Neural cell (in vitro differentiated cells): ENCODE measurements around the gene MSI2. TPM values are rescaled to one million over a fixed set of nuclear protein-coding genes. Genes with fewer than 3 reads are reported as not detected.

Experiments
- H2AFZ ChIP-seq: fragments of 200-600, 300-800 bp; sonication (generic), shearing (Covaris generic); 2 replicates; pipeline ENCODE4 v1.6.0; 2014; ENCODE audit warnings: low read depth, mild to moderate bottlenecking, antibody characterized with exemption, low read length, moderate library complexity
- H3F3A ChIP-seq: fragments of 200-600 bp; shearing (Covaris generic); 2 replicates; pipeline ENCODE4 v1.6.1; 2016; ENCODE audit warnings: mild to moderate bottlenecking, moderate library complexity, mixed read lengths, antibody characterized with exemption, low read length; ENCODE audit not compliant: insufficient read depth, poor library complexity, severe bottlenecking
- H3K27ac ChIP-seq: fragments of 200-600, 300-800 bp; sonication (generic), shearing (Covaris generic); 2 replicates; pipeline ENCODE4 v1.5.1; 2014; ENCODE audit warnings: mild to moderate bottlenecking, low read length, moderate library complexity
- H3K27me3 ChIP-seq: fragments of 300-800, 200-600 bp; sonication (generic), shearing (Covaris generic); 2 replicates; pipeline ENCODE4 v1.6.0; 2014; ENCODE audit warnings: mild to moderate bottlenecking, low read depth, low read length, moderate library complexity; ENCODE audit not compliant: insufficient read depth
- H3K36me3 ChIP-seq: fragments of 300-800, 200-600 bp; sonication (generic), shearing (Covaris generic); 2 replicates; pipeline ENCODE4 v1.5.1; 2014; ENCODE audit warnings: mild to moderate bottlenecking, antibody characterized with exemption, low read length, moderate library complexity; ENCODE audit not compliant: insufficient read depth
- H3K4me2 ChIP-seq: fragments of 300-800, 200-600 bp; sonication (generic), shearing (Covaris generic); 2 replicates; pipeline ENCODE4 v1.6.0; 2014; ENCODE audit warnings: mild to moderate bottlenecking, low read length
- H3K4me3 ChIP-seq: fragments of 300-800, 200-600 bp; sonication (generic), shearing (Covaris generic); 2 replicates; pipeline ENCODE4 v1.5.1; 2014; ENCODE audit warnings: mild to moderate bottlenecking, low read length, moderate library complexity
- H3K79me2 ChIP-seq: fragments of 200-600 bp; shearing (Covaris generic); replicated peaks from 2 replicates; pipeline ENCODE4 v1.6.0; 2014; ENCODE audit warnings: mild to moderate bottlenecking, low read length, moderate library complexity; ENCODE audit not compliant: insufficient read depth
- H3K9ac ChIP-seq: fragments of 300-800, 200-600 bp; sonication (generic), shearing (Covaris generic); 2 replicates; pipeline ENCODE4 v1.6.1; 2016; ENCODE audit warnings: mild to moderate bottlenecking, low read length, mixed read lengths
- H3K9me2 ChIP-seq: fragments of 200-600 bp; shearing (Covaris generic); 2 replicates; pipeline ENCODE4 v1.6.1; 2016; ENCODE audit warnings: mild to moderate bottlenecking, low read length, mixed read lengths; ENCODE audit not compliant: insufficient read depth
- H3K9me3 ChIP-seq: fragments of 200-600, 300-800 bp; sonication (generic), shearing (Covaris generic); 2 replicates; pipeline ENCODE4 v1.6.1; 2016; ENCODE audit warnings: mild to moderate bottlenecking, mixed run types, low read length, moderate library complexity, mixed read lengths
- H4K20me1 ChIP-seq: fragments of 200-600 bp; shearing (Covaris generic); 2 replicates; pipeline ENCODE4 v1.6.1; 2016; ENCODE audit warnings: mild to moderate bottlenecking, mixed run types; ENCODE audit not compliant: insufficient read depth
- EP300 ChIP-seq: fragments of 450-650 bp; conservative IDR thresholded peaks from 2 replicates; pipeline ENCODE4 v1.6.1; 2014; ENCODE audit warnings: antibody characterized with exemption, mild to moderate bottlenecking, moderate library complexity; ENCODE audit not compliant: poor library complexity, severe bottlenecking
- EZH2 ChIP-seq: fragments of 200-600, 300-800 bp; shearing (Covaris generic), sonication (generic); IDR thresholded peaks from 2 replicates; pipeline ENCODE4 v1.6.1; 2014; ENCODE audit warnings: antibody characterized with exemption, low read length, borderline replicate concordance, mild to moderate bottlenecking; ENCODE audit not compliant: insufficient read depth, poor library complexity, severe bottlenecking
- MXI1 ChIP-seq: fragments of 450-650 bp; conservative IDR thresholded peaks from 2 replicates; pipeline ENCODE4 v1.6.1; 2014; ENCODE audit warnings: antibody characterized with exemption, mild to moderate bottlenecking; ENCODE audit not compliant: poor library complexity, severe bottlenecking
- POLR2AphosphoS5 ChIP-seq: IDR thresholded peaks from 2 replicates; pipeline ENCODE4 v1.6.1; 2012
- RAD21 ChIP-seq: fragments of 450-650 bp; conservative IDR thresholded peaks from 2 replicates; pipeline ENCODE4 v1.6.1; 2014; ENCODE audit warnings: antibody characterized with exemption, mild to moderate bottlenecking, moderate library complexity
- SMC3 ChIP-seq: fragments of 450-650 bp; conservative IDR thresholded peaks from 2 replicates; pipeline ENCODE4 v1.6.1; 2014; ENCODE audit warnings: antibody characterized with exemption, mild to moderate bottlenecking, moderate library complexity; ENCODE audit not compliant: poor library complexity
- TAF1 ChIP-seq: IDR thresholded peaks from 2 replicates; pipeline ENCODE4 v1.6.1; 2012; ENCODE audit warnings: low read depth
- polyA plus RNA-seq: library from polyadenylated mRNA; depleted of rRNA; stranded (reverse); fragments of >200 nt; gene quantifications from 2 replicates; pipeline ENCODE4 v1.2.3, GENCODE V29; 2014
- TF ChIP-seq, protein P1 (sequence below): IDR thresholded peaks from 2 replicates; pipeline ENCODE4 v1.6.1; 2012; ENCODE audit warnings: borderline replicate concordance
- TF ChIP-seq, protein P2 (sequence below): fragments of 450-650 bp; IDR thresholded peaks from 2 replicates; pipeline ENCODE4 v1.5.1; 2014; ENCODE audit warnings: antibody characterized with exemption, mild to moderate bottlenecking, moderate library complexity; ENCODE audit not compliant: poor library complexity, severe bottlenecking

Gene MSI2
- polyA plus RNA-seq, 1 donor from 2014 or later, result 61.4 TPM

- no peaks in the 10 kb centered on the region for H3F3A ChIP-seq
- no peaks in the 10 kb centered on the region for H3K9me2 ChIP-seq
- TF ChIP-seq, protein P1, sequence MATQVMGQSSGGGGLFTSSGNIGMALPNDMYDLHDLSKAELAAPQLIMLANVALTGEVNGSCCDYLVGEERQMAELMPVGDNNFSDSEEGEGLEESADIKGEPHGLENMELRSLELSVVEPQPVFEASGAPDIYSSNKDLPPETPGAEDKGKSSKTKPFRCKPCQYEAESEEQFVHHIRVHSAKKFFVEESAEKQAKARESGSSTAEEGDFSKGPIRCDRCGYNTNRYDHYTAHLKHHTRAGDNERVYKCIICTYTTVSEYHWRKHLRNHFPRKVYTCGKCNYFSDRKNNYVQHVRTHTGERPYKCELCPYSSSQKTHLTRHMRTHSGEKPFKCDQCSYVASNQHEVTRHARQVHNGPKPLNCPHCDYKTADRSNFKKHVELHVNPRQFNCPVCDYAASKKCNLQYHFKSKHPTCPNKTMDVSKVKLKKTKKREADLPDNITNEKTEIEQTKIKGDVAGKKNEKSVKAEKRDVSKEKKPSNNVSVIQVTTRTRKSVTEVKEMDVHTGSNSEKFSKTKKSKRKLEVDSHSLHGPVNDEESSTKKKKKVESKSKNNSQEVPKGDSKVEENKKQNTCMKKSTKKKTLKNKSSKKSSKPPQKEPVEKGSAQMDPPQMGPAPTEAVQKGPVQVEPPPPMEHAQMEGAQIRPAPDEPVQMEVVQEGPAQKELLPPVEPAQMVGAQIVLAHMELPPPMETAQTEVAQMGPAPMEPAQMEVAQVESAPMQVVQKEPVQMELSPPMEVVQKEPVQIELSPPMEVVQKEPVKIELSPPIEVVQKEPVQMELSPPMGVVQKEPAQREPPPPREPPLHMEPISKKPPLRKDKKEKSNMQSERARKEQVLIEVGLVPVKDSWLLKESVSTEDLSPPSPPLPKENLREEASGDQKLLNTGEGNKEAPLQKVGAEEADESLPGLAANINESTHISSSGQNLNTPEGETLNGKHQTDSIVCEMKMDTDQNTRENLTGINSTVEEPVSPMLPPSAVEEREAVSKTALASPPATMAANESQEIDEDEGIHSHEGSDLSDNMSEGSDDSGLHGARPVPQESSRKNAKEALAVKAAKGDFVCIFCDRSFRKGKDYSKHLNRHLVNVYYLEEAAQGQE, result no peak
- TF ChIP-seq TAF1 (no peak), EP300 (no peak), SMC3 (no peak), RAD21 (no peak), MXI1 (no peak), EZH2 (no peak), POLR2AphosphoS5 (no peak)
- TF ChIP-seq, protein P2, sequence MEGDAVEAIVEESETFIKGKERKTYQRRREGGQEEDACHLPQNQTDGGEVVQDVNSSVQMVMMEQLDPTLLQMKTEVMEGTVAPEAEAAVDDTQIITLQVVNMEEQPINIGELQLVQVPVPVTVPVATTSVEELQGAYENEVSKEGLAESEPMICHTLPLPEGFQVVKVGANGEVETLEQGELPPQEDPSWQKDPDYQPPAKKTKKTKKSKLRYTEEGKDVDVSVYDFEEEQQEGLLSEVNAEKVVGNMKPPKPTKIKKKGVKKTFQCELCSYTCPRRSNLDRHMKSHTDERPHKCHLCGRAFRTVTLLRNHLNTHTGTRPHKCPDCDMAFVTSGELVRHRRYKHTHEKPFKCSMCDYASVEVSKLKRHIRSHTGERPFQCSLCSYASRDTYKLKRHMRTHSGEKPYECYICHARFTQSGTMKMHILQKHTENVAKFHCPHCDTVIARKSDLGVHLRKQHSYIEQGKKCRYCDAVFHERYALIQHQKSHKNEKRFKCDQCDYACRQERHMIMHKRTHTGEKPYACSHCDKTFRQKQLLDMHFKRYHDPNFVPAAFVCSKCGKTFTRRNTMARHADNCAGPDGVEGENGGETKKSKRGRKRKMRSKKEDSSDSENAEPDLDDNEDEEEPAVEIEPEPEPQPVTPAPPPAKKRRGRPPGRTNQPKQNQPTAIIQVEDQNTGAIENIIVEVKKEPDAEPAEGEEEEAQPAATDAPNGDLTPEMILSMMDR, result no peak
- H3K79me2 ChIP-seq, result peaks cover 12% of the 10 kb centered on the region
- H3K36me3 ChIP-seq, result no peaks in the 10 kb centered on the region
- H3K27ac ChIP-seq, result no peak overlapping the region
- no peak overlapping the region for H2AFZ ChIP-seq
- no peaks in the 10 kb centered on the region for H3K9me3 ChIP-seq
- H3K9ac ChIP-seq, result no peak overlapping the region
- no peaks in the 10 kb centered on the region for H4K20me1 ChIP-seq
- H3K4me2 ChIP-seq, result no peak overlapping the region
- H3K4me3 ChIP-seq, result no peak overlapping the region
- H3K27me3 ChIP-seq, result no peaks in the 10 kb centered on the region
Measured at GRCh38 chr17:57381498-57381897, 125.2 kb downstream of the MSI2 start.

- no peaks in the 10 kb centered on the region for H3K9me2 ChIP-seq
- H3K4me3 ChIP-seq, result no peak overlapping the region
- TF ChIP-seq SMC3, result no peak
- TF ChIP-seq RAD21, result no peak
- no peaks in the 10 kb centered on the region for H3F3A ChIP-seq
- H3K36me3 ChIP-seq, result no peaks in the 10 kb centered on the region
- no peak overlapping the region for H3K27ac ChIP-seq
- peaks cover 21% of the 10 kb centered on the region for H3K79me2 ChIP-seq
- no peaks in the 10 kb centered on the region for H4K20me1 ChIP-seq
- H2AFZ ChIP-seq, result no peak overlapping the region
- no peak overlapping the region for H3K9ac ChIP-seq
- H3K9me3 ChIP-seq, result no peaks in the 10 kb centered on the region
- no peak overlapping the region for H3K4me2 ChIP-seq
- no peaks in the 10 kb centered on the region for H3K27me3 ChIP-seq
Measured at GRCh38 chr17:57384219-57384618, 127.9 kb downstream of the MSI2 start.

DNA sequence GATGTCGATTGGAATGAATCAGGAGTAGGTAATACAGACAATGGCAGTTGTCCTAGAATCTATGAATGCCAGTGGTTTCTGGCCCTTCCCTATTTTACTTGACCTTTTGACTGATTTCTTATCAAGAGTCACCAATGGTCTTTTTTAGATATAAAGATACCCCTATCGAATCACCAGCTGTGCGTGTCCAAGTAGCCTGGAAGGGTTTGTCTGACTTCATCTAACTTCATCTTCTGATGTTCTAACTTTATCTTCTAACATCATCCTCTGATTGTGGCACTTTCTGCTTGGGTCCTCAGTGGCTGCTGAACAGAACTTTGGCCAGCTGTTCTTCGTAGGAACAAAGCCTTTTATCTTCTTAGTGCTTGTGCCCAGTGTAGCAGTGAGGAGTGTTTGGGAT is 129.7 kb downstream of the MSI2 start:
- Histone ChIP-seq H4K20me1 (no peaks in the 10 kb centered on the region), H3K9me3 (no peaks in the 10 kb centered on the region), H3K27me3 (no peaks in the 10 kb centered on the region), H2AFZ (no peak overlapping the region), H3K9me2 (no peaks in the 10 kb centered on the region), H3K27ac (no peak overlapping the region), H3K36me3 (no peaks in the 10 kb centered on the region), H3K9ac (no peak overlapping the region), H3K79me2 (peaks cover 23% of the 10 kb centered on the region), H3K4me2 (no peak overlapping the region), H3K4me3 (no peak overlapping the region), H3F3A (no peaks in the 10 kb centered on the region)
- TF ChIP-seq RAD21, result no peak
- no peak for TF ChIP-seq TAF1
- TF ChIP-seq, protein P2, result no peak
- no peak for TF ChIP-seq POLR2AphosphoS5
- TF ChIP-seq EP300, result no peak
- TF ChIP-seq MXI1, result no peak
- TF ChIP-seq, protein P1, result no peak
- no peak for TF ChIP-seq EZH2
- no peak for TF ChIP-seq SMC3
